Stimulated activated CD4-positive, alpha-beta T cell treated with anti-CD3 and anti-CD28 coated beads, Interleukin-4, amount 100 ng/mL, for 48 hours (primary cell): ENCODE results near the gene CDH2.

Source experiments
- DNase-seq, 2 donors: peaks; one replicate each; pipeline ENCODE4 v3.0.0-alpha.2; 2020; ENCODE audit warnings: low read depth in 2 of 2

Gene CDH2

GRCh38 chr18:27996801-27997272, 180.1 kb downstream of the CDH2 start:
- DNase-seq: no peak

- no peak for DNase-seq
These were observed 181.0 kb downstream of the CDH2 start for GRCh38 chr18:27995770-27996502.

GRCh38 chr18:27994571-27994970, 182.4 kb downstream of the CDH2 start:
- no peak for DNase-seq

GRCh38 chr18:27991391-27991790, 185.5 kb downstream of the CDH2 start:
- no peak for DNase-seq

GRCh38 chr18:27985832-27986231, 191.1 kb downstream of the CDH2 start:
- DNase-seq: no peak

GRCh38 chr18:27983780-27984179, 193.2 kb downstream of the CDH2 start:
- DNase-seq: no peak

GRCh38 chr18:27976806-27977408, 200.0 kb downstream of the CDH2 start:
- no peak for DNase-seq

GRCh38 chr18:27970321-27970720, 206.6 kb downstream of the CDH2 start:
- no peak for DNase-seq

GRCh38 chr18:27969206-27969605, 207.7 kb downstream of the CDH2 start:
- DNase-seq: no peak

GRCh38 chr18:27967913-27968824, 208.8 kb downstream of the CDH2 start:
- no peak for DNase-seq

- no peak for DNase-seq
These were observed 210.0 kb downstream of the CDH2 start for GRCh38 chr18:27966881-27967280.

GRCh38 chr18:27964811-27965210, 212.1 kb downstream of the CDH2 start:
- no peak for DNase-seq

- no peak for DNase-seq
These were observed 217.8 kb downstream of the CDH2 start for GRCh38 chr18:27959101-27959500.

GRCh38 chr18:27956001-27956640, 220.8 kb downstream of the CDH2 start:
- no peak for DNase-seq

GRCh38 chr18:27954226-27954625, 222.7 kb downstream of the CDH2 start:
- DNase-seq: no peak

GRCh38 chr18:27952741-27953140, 224.2 kb downstream of the CDH2 start:
- DNase-seq: no peak

- DNase-seq: no peak
These were observed 226.2 kb downstream of the CDH2 start for GRCh38 chr18:27950648-27951228.

GRCh38 chr18:27948986-27949385, 227.9 kb downstream of the CDH2 start:
- no peak for DNase-seq

- no peak for DNase-seq
These were observed 234.2 kb downstream of the CDH2 start for GRCh38 chr18:27942706-27943105.

- DNase-seq: no peak
These were observed 245.4 kb downstream of the CDH2 start for GRCh38 chr18:27931535-27931934.

GRCh38 chr18:27922780-27923179, 254.2 kb downstream of the CDH2 start:
- DNase-seq: no peak
